ENCODE measurements around the gene CD48.
"Not testable (repeated sequence)": the region's sequence is repeated elsewhere in the genome, so short reads cannot be mapped to it uniquely, and the experiment has no call there.

CD48 gene

DNA sequence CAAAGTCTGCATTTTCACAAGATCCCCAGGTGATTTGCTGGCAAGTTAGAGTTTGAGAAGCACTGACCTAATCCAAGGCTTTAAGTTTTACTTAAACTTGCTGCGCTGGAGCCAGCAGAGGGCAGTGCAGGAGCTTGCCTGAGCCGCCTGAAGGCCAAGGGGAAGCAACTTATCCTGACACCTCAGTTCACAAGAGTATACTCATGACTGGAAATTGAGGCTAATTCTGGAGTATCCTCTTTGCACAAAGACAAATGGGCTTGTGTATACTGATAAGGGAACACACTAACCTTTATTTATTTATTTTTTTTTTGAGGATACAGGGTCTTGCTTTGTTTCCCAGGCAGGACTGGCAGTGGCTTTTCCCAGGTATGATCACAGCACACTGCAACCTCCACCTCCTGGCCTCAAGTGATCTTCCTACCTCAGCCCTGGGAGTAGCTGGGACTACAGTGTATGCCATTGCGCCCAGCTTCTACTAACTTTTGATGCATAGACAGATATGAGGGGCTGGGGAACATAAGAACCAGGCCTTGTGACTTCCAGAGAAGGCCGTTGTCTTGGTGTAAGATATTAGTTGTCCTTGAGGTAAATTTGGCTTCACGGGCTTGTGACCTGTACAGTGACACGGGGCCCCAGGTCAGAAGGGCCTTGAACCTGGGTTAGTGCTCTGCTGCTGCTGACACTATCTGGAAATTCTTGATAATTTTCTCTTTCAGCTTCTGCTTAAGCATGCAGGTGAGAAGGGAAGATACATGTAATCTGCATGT is 35.8 kb downstream of the CD48 start:
- DNase-seq: peak; percentile 40

DNA sequence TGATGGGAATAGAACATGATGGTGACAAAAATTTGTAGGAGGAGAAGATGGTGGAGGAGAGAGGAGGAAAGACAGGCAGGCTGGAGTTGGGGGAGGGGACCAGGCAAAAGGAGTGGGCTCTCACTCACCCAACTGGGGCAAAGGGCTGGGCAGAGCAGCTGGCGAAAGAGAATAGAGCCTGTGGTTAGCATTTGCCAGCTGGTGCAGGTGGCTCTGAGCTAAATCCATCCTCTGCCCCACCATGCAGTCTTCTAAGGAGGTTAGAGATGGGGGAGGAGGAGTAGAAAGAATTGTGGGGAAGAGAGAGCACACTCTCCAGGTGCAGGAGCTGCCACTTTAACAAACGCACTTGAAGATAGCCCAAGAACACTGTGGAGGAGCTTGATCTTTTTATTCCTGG is 37.2 kb downstream of the CD48 start:
- no peak for DNase-seq

GRCh38 chr1:160672789-160673695 is 38.6 kb downstream of the CD48 start:
- DNase-seq: no peak

DNA sequence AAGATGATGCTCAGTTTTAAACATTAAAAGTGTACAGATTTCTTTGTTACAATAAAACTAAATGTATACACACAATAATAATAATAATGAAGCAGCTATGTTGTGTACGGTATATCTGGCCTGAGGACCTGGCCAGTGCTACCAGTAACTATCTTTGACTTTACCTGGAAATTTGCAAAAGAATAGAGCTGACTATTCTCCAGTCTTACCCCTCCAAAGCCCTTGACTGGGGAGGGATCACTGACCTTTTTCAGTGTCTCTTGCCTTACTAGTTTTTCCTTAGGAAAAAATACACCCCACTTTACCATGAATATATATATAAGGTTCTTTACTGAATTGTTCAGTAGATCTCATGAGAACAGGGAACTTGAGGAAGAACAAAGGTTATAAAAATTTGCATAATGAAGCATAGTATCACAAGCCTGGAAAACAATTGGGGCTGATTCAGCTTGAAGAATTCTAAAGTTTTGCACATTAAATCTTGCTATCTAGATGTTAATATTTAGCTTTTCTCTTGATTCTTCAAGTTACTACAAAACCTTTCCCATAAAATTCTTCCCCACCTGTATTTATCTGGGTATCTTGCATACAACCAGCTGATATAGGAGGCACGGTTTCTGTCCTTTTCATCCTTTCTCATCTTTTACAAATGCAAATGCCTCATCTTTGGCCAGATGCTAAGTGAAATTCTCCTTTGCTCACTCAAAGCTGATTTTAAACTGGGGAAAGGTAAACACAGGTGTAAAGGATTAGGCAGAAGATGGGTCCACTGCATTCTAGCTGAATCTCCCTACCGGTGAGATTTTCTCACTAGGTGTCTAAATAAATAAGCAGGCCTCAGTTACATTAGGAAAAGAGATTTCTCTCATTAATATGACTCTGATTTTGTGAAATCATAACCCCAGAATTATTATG is 39.8 kb downstream of the CD48 start:
- no peak for DNase-seq

DNA sequence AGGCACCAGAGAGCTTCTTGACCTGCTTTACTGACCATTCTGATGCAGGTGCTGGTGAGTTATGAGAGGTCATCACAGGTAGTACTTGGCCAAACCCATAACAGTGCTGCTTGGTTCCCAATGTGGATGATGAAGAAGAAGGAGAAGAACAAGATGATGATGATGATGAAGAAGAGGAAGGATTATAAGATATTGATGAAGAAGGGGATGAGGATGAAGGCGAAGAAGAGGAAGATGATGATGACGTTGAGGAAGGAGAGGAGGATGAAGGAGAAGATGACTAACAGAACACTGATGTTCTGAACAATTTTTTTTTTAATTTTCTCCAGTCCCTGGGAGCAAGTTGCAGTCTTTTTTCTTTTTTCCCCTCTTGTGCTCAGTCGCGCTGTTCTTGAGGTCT is 40.9 kb downstream of the CD48 start:
- no peak for DNase-seq

- DNase-seq: no peak
Measured at GRCh38 chr1:160669802-160670201, 41.8 kb downstream of the CD48 start.

GRCh38 chr1:160669276-160669675 is 42.3 kb downstream of the CD48 start:
- DNase-seq: no peak

DNA sequence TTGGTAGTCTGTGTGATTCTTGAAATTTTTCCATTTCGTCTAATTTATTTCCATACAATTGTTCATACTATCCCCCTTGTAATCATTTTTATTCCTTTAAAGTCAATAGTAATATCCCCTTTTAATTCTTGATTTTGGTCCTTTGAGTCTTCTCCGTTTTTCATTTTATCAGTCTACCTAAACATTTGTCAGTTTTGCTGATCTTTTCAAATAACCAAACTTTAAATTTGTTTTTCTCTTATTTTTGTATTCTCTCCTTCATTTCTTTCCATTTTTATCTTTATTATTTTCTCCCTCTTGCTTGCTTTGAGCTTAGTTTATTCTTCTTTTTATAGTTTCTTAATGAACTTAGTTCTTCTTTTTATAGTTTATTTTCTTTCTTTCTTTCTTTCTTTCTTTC is 43.7 kb downstream of the CD48 start:
- no peak for DNase-seq

- DNase-seq: no peak
Measured at GRCh38 chr1:160666079-160666442, 45.6 kb downstream of the CD48 start.

- no peak for DNase-seq
Measured at GRCh38 chr1:160665330-160666078, 46.1 kb downstream of the CD48 start.

- DNase-seq: no peak
Measured at GRCh38 chr1:160664573-160665051, 47.0 kb downstream of the CD48 start.

DNA sequence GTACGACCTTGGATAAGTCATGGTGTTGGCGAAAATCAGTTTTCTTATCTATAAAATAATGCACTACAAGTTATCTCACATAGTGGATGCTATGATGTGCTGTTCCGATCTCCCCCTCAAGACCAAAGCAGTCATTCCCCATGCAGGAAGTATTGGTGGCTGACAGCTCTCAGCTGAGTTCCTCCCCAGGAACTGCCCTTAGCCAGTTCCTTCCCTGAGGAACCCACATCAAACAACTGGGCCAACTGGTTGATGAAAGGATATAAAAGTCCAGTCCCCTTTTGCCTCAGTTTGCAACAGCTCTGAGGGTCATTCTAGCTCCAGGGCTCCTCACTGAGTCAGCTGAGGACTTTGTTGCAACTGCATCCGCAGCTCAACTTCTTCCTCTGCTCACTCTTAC is 48.7 kb downstream of the CD48 start:
- no peak for DNase-seq

GRCh38 chr1:160659566-160659965 is 52.1 kb downstream of the CD48 start:
- DNase-seq: no peak

DNA sequence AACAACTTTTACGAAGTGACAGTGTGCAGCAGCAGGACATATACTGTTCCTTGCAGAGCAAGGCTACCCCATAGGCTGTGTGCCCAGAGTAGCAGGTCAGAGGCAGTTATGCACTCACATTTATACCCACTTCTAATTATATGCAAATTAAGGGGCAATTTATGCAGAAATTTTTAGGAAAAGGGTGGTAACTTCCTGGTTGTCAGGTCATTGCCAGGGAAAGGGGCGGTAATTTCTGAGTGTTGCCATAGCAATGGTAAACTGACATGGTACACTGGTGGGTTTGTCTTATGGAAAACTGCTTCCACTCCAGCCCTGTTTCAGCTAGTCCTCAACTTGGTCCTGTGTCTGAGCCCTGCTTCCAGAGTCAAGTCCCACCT is 52.8 kb downstream of the CD48 start:
- no peak for DNase-seq

DNA sequence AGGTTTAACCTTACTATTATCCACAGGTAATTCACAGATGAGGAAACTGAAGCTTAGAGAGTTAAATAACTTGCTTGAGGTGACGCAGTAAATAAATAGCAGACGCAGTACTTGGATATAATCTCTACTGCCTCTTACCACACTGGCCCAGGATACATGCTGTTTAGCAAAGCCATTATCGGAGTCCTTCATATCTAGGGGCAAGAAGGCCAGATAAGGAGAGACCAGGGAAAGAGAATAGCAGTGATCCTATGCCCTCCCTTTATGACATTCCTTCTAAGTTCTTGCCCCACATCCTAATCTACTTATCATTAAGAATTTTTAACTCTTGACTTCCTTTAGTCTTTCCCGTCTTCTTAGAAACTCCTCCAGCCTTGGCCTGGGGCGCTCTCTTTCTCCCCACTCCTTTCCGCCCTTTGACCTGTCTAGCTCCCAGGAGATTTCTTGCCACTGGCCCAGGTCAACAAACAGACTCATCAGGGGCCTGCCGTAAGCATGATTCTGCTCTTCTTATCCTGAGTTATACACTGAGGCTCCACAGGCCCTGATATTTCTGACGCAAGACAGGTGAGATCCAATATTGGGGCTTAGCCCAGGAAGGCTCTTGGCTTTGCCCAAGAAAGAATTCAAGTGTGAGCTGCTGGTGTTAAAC is 53.3 kb downstream of the CD48 start:
- no peak for DNase-seq

DNA sequence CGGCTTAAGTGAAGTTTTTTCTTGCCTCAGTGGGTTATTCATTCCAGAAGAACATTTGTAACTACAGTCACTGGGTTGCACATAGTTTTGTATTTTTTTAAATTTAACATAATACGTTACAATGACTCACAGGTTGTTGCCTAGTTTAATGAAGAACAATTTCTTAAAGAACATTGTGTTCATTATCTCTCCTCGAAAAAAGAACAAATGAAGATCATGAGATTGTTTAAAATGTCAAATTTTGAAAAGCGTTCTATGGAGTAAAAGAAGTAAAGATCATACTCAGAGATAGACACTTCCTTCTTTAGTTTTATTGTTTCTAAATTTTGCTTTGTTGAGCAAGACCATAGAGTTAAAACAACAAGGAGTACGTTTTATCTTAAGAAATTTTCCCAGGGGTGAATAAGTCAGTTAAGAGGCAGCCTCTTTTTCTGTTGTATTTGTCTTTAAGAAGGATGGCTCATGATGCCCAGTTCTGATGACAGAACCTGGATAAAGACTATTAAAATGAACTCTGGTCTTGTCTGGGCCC is 54.3 kb downstream of the CD48 start:
- DNase-seq: no peak

- no peak for DNase-seq
Measured at GRCh38 chr1:160656737-160657136, 54.9 kb downstream of the CD48 start.

- no peak for DNase-seq
Measured at GRCh38 chr1:160653620-160654016, 58.0 kb downstream of the CD48 start.

GRCh38 chr1:160652924-160653619 is 58.5 kb downstream of the CD48 start:
- DNase-seq: no peak

- not testable (repeated sequence) for DNase-seq
Measured at GRCh38 chr1:160652065-160652641, 59.5 kb downstream of the CD48 start.
